Measurements from ENCODE around the gene ALOX12.

GRCh38 chr17:7056386-7056785, 60.5 kb downstream of the ALOX12 start:
- TF ChIP-seq, protein P1, sequence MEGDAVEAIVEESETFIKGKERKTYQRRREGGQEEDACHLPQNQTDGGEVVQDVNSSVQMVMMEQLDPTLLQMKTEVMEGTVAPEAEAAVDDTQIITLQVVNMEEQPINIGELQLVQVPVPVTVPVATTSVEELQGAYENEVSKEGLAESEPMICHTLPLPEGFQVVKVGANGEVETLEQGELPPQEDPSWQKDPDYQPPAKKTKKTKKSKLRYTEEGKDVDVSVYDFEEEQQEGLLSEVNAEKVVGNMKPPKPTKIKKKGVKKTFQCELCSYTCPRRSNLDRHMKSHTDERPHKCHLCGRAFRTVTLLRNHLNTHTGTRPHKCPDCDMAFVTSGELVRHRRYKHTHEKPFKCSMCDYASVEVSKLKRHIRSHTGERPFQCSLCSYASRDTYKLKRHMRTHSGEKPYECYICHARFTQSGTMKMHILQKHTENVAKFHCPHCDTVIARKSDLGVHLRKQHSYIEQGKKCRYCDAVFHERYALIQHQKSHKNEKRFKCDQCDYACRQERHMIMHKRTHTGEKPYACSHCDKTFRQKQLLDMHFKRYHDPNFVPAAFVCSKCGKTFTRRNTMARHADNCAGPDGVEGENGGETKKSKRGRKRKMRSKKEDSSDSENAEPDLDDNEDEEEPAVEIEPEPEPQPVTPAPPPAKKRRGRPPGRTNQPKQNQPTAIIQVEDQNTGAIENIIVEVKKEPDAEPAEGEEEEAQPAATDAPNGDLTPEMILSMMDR (IDR thresholded peaks at IDR 0.05; ENCODE audit: low read depth, low read length), result no peak
- TF ChIP-seq EZH2phosphoT487 (IDR thresholded peaks at IDR 0.05; ENCODE audit: low read depth), result no peak
